HG02763 (cell line): Measurements from ENCODE around the gene TGM4.
"Not testable (repeated sequence)": the region's sequence is repeated elsewhere in the genome, so short reads cannot be mapped to it uniquely, and the experiment has no call there.

Experiments
- ATAC-seq: cut with Tn5 transposase; IDR thresholded peaks from one replicate; pipeline ENCODE4 v1.9.1; 2021; ENCODE audit warnings: mild to moderate bottlenecking, moderate library complexity; ENCODE audit not compliant: unreplicated experiment

The TGM4 gene

GRCh38 chr3:44949770-44950169, 75.4 kb downstream of the TGM4 start:
- not testable (repeated sequence) for ATAC-seq

GRCh38 chr3:44950275-44950734, 75.9 kb downstream of the TGM4 start:
- ATAC-seq = no peak

GRCh38 chr3:44952689-44953088, 78.3 kb downstream of the TGM4 start:
- no peak for ATAC-seq

- no peak for ATAC-seq
These were observed 79.9 kb downstream of the TGM4 start for GRCh38 chr3:44954304-44954703.

GRCh38 chr3:44954962-44955361, 80.6 kb downstream of the TGM4 start:
- ATAC-seq = peak; percentile 61

- no peak for ATAC-seq
These were observed 81.5 kb downstream of the TGM4 start for GRCh38 chr3:44955917-44956316.

GRCh38 chr3:44957986-44958385, 83.6 kb downstream of the TGM4 start:
- no peak for ATAC-seq

- no peak for ATAC-seq
These were observed 84.0 kb downstream of the TGM4 start for GRCh38 chr3:44958386-44958785.

- ATAC-seq = no peak
These were observed 86.1 kb downstream of the TGM4 start for GRCh38 chr3:44960387-44961026.

GRCh38 chr3:44961888-44962287, 87.5 kb downstream of the TGM4 start:
- no peak for ATAC-seq

- ATAC-seq = no peak
These were observed 88.4 kb downstream of the TGM4 start for GRCh38 chr3:44962621-44963393.

GRCh38 chr3:44963571-44964325, 89.3 kb downstream of the TGM4 start:
- no peak for ATAC-seq
